NCI-H510A treated with DMSO at 0.1 percent for 48 hours (cell line): ENCODE data around the gene PCDHGA1.

Experiments
- DNase-seq: peaks from one replicate; lab custom pipeline; 2025; lab: John Stamatoyannopoulos, UW

Gene PCDHGA1

DNA sequence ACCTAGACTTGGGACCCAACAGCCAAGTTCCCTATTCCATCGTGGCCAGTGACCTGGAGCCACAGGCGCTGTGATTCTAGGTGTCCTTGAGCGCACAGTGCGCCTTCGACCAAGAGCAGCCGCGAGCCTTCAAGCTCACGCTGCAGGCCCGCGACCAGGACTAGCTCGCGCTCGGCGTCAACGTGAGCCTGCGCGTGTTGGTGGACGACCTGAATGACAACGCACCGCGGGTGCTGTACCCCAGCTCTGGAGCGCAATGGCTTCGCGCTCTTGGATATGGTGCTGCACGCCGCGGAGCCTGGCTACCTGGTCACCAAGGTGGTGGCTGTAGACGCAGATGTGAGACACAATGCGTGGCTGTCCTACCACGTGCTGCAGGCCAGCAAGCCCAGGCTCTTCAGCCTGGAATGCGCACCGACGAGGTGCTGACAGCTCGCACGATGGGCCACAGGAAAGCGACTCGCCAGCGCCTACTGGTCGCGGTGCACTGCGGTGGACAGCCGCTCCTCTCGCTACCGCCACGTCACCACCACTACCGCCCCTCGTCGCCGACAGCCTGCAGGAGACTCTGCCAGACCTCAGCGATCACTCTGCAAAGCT is 111.4 kb downstream of the PCDHGA1 start:
- no peak for DNase-seq

- no peak for DNase-seq
Measured at GRCh38 chr5:141465351-141465750, 135.0 kb downstream of the PCDHGA1 start.

- peak; percentile 61 for DNase-seq
Measured at GRCh38 chr5:141475625-141476131, 145.4 kb downstream of the PCDHGA1 start, which contains the start of gene PCDHGC3. PCDHGC3 (plus strand) TSS chr5:141475966; CDS start chr5:141476117, 151 bp downstream.

- DNase-seq, result peak; percentile 38
Measured at GRCh38 chr5:141476132-141476911, 146.0 kb downstream of the PCDHGA1 start.

DNA sequence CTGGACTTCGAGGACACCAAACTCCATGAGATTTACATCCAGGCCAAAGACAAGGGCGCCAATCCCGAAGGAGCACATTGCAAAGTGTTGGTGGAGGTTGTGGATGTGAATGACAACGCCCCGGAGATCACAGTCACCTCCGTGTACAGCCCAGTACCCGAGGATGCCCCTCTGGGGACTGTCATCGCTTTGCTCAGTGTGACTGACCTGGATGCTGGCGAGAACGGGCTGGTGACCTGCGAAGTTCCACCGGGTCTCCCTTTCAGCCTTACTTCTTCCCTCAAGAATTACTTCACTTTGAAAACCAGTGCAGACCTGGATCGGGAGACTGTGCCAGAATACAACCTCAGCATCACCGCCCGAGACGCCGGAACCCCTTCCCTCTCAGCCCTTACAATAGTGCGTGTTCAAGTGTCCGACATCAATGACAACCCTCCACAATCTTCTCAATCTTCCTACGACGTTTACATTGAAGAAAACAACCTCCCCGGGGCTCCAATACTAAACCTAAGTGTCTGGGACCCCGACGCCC is 146.8 kb downstream of the PCDHGA1 start:
- no peak for DNase-seq

GRCh38 chr5:141477815-141478214 is 147.5 kb downstream of the PCDHGA1 start:
- DNase-seq, result no peak

- peak; percentile 37 for DNase-seq
Measured at GRCh38 chr5:141478321-141478945, 148.1 kb downstream of the PCDHGA1 start.

DNA sequence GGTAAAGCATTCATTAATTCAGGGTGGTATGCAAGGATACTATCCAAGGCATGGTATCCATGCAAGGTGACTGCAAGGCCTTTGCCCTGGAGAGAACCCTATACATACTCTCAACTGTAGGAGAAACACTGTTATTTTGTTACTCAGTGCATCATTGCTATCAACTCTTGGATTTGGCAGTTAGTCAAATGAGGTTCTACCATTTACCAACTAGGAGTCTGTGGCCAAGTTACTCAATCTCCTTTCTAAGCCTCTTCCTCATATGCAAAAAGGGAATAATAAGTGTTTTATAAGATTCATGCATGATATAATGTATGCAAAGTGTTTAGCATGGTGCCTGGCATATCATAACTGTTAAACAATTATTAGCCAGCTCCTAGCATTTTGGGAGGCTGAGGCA is 149.5 kb downstream of the PCDHGA1 start:
- DNase-seq, result no peak

DNA sequence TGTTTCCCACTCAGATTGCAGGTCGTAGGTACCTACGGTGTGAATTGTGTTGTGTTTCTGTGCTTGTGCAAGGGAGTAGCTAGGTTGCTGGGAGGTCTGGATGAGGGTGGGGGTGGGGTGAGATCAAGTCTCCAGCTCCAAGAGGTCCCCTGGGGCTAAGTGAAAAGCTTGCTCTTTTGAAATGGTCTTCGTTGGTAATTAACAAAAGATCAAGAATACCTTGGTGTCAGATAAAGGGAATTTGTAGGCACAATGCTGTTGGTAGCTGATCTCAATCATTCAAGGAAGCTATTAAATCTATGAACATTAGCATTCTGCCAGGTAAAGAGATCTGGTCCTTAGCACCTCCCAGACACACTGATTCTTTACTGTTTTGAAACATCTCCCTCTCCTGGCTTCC is 153.6 kb downstream of the PCDHGA1 start:
- DNase-seq, result no peak

- peak; percentile 29 for DNase-seq
Measured at GRCh38 chr5:141484310-141484640, 154.0 kb downstream of the PCDHGA1 start.

- DNase-seq, result peak; percentile 34
Measured at GRCh38 chr5:141484641-141485311, 154.5 kb downstream of the PCDHGA1 start, which contains the start of gene PCDHGC4. PCDHGC4 (plus strand) TSS chr5:141485030; CDS start chr5:141485174, 144 bp downstream.

DNA sequence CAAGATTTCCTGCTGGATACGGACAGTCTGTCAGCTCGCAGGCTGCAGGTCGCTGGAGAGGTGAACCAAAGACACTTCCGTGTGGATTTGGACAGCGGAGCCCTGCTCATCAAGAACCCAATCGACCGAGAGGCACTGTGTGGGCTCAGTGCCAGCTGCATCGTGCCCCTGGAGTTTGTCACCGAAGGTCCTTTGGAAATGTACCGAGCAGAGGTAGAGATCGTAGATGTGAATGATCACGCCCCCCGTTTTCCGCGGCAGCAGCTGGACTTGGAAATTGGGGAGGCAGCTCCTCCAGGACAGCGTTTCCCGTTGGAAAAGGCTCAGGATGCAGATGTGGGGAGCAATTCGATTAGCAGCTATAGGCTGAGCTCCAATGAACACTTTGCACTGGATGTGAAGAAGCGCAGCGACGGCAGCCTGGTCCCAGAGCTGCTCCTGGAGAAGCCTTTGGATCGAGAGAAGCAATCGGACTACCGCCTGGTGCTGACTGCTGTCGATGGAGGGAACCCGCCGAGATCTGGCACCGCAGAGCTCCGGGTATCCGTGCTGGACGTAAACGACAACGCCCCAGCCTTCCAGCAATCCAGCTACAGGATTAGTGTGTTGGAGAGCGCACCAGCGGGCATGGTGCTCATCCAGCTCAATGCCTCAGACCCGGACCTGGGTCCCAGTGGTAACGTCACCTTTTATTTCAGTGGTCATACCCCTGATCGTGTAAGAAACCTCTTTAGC is 155.2 kb downstream of the PCDHGA1 start:
- no peak for DNase-seq

DNA sequence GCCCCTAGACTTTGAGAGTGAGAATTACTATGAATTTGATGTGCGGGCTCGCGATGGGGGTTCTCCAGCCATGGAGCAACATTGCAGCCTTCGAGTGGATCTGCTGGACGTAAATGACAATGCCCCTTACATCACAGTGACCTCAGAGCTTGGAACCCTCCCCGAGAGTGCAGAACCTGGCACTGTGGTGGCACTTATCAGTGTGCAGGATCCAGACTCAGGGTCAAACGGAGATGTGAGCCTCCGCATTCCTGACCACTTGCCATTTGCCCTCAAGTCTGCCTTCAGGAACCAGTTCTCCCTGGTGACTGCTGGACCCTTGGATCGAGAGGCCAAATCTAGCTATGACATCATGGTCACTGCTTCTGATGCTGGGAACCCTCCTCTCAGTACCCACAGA is 155.8 kb downstream of the PCDHGA1 start:
- no peak for DNase-seq

DNA sequence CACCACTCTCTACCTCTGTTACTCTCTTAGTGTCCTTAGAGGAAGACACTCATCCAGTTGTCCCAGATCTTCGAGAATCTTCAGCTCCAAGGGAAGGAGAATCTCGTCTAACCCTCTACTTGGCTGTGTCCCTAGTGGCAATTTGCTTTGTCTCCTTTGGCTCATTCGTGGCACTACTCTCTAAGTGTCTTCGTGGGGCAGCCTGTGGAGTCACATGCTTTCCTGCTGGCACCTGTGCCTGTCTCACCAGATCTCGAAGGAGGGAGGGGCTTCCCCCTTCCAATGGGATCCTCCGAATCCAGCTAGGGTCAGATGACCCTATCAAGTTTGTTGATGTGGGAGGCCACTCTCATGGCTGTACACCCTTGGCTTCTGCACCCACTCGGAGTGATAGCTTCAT is 156.8 kb downstream of the PCDHGA1 start:
- DNase-seq, result no peak

DNA sequence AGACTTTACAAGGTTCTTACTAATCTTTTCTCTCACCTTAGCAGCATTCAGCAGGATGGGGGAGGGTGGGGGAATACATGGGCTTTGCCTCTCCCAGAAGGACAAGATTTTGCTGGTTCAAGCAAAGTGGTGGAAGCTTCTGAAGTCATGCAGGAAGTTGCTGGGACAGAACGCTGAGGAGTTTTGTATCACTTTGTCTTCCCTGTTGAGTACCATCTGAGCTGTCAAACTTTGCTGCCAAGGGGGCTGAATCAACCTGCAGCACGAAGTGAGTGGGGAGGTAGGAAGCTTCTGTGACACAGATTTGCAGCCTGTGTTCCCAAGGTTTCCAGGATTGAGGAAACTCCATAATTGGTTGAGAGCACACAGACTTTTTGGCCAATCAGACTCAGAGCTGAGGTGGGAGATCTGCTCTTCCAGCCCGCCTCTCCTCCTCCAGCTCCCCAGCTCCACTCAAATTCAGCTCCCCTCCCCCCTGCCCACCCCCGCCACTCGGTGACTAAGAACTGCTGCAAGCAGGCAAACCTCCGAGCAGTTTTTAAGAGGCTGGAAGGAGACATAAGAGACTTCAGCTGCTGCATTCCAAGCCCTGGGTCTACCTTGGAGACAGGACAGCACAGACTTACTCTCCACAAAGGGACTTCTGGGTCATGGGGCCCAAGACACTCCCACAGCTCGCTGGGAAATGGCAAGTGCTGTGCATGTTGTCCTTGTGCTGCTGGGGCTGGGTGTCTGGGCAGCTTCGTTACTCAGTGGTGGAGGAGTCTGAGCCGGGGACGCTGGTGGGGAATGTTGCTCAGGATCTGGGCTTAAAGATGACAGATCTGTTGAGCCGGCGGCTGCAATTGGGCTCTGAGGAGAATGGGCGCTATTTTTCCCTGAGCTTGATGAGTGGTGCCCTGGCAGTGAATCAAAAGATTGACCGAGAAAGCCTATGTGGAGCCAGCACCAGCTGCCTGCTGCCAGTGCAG is 158.6 kb downstream of the PCDHGA1 start, which contains the start of gene PCDHGC5:
Gene PCDHGC5 (plus strand): TSS at position 491 of the 971 bp plus-strand sequence. CDS start 160 bp downstream, at position 651.
- DNase-seq, result no peak

DNA sequence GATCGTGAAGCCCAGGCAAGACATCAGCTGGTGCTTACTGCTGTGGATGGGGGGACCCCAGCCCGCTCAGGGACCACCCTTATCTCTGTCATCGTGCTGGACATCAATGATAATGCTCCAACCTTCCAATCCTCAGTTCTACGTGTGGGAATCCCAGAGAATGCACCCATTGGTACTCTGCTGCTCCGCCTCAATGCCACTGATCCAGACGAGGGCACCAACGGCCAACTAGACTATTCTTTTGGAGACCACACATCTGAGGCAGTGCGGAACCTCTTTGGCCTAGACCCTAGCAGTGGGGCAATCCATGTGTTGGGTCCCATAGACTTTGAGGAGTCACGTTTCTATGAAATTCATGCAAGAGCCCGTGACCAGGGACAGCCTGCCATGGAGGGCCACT is 159.5 kb downstream of the PCDHGA1 start:
- no peak for DNase-seq

- DNase-seq, result no peak
Measured at GRCh38 chr5:141490271-141490670, 160.0 kb downstream of the PCDHGA1 start.

GRCh38 chr5:141490771-141491170 is 160.5 kb downstream of the PCDHGA1 start:
- DNase-seq, result no peak

- no peak for DNase-seq
Measured at GRCh38 chr5:141491323-141492167, 161.2 kb downstream of the PCDHGA1 start.
